ENCODE measurements around the gene STPG4.

The STPG4 gene

DNA sequence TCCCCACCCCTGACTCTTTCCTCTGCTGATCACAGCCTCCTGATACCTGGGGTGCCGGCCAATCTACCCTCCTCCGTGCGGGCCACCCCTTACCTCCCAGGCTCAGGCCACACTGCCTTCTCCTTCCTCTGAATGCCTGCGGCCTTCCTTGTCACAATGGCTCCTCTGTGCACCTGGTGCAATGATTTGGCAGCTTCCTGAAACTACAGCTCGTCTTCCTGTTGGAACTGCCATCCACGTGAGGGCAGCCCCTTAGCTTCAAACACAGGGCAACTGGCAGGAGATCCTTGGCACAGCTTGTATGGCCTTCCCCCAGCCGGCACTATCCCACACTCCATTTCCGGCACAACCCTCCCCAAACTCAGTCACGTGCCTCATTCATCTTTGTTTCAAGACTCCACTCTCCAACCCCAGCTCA is 69.0 kb downstream of the STPG4 start:
- no peak for DNase-seq

DNA sequence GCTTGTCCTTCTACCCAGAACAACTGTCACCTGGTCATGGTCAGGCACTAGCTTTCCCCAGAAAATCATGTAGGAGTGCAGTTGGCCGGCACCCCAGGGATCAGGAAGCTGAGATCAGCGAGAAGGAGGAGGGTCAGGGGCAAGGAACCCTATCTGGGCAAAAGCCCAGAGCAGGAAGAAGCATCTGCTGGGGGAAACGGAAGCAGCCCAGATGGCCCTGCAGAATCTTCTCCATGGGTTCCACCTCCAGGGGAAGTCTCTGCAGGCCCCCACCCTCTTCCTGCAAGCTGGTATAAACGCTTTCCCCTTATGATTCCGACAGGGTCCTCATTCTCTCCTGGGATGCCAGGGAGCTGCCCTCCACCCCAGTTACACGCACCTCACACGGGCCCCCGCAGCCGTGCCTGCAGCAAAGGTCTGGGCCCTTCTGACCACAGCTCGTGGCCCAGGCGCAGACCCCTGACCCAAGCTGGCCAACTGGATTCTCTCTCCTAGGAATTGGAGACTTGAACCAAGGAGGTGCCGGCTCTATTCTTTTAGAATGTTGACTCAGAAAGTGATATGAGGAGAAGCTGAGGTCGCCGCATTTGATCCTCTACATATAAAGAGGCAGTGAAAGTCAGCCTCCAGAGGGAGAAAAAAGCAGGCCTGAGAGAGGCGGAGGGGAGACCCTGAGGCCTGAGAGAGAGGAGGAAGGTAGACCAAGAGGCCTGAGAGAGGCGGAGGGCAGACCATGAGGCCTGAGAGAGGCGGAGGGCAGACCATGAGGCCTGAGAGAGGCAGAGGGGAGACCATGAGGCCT is 71.0 kb downstream of the STPG4 start:
- DNase-seq, result no peak

DNA sequence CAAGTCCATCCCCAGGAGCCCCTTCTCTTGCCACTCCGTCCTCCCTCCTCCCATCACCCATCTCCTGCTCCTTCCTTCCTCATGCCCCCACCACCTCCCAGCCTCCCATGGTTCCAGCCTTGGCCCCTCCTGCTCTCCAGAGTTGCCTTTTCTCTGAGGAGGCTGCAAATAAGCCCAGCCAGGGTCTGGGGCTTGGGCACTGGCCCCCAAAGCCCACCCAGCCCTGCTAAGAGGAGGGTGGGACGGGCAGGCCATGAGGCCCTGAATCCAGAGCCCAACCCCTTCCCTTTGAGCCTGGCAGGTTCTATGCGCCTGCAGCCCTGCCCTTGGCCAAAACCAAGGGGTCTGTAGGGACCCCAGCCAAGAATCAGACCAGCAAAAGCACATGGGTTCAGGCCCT is 71.6 kb downstream of the STPG4 start:
- no peak for DNase-seq

DNA sequence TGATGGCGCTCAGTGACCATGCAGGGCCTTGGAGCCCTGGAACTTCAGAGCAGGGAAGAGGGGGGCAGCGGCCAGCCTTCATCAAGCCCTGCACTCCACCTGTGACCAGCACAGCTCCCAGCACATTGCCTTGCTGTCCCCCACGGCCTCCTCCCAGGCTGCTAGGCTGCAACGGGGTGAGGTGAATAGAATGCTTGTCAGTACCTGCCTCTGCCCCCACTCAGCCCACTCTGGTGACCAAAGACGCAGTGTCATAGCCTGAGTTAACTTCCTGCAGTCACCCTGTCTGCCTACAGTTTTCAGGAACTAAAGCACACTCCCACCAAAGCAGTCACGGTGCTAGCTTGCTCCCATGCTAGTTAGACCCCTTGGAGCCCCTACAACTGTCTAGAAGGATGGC is 72.1 kb downstream of the STPG4 start:
- no peak for DNase-seq

DNA sequence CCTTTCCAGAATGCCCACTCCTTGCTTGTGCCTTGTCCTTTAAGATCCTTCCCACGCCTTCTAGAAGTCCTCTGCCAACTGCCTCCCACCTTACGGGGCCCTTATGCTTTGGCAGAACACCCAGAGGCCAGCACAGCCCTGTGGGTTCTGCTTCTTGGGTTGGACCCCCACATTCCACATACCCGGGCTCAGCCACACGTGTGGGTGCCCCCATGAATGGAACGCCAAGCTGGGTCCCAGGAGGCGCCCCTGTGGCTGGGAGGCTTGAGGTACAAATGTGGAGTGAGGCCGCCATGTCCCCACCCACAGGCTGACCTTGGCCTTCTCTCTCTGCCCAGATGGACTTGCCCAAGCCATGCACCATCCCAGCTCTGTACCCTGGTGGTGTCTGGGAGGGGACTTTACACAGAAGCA is 74.2 kb downstream of the STPG4 start:
- no peak for DNase-seq

DNA sequence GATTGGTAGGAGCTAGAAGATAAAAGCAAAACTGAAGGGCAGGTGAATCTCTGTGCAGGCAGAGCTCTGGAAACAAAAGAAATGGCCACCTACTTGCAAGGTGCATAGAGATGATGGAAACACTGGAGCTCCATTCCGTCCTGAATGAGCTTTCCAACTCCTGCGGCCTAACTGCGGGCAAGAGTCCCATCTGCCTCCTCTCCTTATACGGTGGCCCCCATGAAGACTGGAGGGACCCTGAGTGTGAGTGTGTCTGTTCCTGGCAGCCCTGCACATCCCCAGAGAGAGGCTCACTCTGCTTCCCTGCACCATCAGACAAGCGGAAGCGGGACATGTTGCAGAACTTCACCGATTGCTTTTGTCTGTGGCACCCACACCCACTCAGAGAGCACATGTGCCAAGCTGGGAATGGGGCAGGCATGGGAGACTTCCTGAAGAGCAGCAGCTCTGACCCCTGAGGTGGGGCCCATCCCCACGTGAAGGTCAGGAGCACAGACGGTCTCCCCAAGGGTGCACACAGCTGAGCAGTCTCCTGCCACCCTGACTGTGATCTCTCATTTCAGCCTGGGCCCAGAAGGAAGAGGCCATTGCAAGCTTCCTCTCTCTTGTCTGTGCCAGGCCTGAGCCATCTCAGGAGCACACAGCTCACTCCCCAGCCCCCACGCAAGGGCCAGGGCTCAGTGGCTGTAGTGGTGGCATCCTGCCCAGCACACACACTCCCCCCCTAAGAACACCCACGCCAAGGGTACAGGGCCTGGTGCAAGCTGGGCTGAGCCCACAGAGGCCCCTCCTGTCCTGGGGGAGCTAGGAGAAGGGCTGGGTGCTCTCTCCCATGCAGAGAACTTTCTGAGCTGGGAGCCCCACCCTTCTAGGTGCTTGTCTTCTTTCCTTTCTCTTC is 75.3 kb downstream of the STPG4 start:
- no peak for DNase-seq

DNA sequence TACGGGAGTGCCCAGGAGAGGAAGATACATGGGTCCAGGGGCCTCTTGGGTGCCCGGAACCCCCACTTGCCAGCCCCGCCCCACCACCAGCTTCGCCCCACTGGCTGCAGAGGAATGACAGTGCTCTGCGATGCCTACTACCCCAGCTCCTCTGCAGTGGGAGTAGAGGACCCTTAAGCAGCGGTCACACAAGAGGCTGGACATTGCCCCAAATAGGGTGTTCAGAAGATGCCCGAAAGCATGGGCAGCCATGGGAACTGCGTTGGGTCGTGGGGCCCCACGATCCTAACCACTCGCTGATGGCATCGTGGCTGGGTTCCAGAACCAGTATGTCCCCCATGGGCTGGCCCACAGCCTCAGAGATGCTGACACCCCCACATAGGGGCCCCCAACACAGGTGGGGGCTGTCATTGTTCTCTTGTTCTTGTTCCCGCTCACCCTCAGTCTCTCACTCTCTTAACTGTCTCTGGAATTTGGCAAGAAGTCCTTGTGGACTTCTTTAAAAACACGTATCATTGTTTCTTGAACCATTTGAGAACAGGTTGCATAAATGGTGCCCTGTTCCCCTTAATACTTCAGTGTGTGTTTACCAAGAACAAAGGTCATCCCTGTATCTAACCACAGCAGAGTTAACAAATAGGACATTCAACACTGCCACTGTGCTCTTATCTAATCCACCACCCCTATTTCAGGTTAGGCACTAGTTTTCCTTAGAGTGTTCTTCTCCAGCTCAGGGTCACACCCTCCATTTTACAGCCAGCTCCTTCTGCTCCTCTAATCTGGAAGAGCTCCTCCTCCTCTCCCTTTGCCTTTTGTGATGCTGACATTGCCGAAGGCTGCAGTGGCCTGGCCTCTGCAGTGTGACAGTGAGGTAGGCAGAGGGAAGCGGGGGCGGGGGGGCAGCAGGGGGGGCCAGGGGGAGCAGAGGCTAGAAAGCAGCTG is 76.3 kb downstream of the STPG4 start:
- DNase-seq, result no peak

DNA sequence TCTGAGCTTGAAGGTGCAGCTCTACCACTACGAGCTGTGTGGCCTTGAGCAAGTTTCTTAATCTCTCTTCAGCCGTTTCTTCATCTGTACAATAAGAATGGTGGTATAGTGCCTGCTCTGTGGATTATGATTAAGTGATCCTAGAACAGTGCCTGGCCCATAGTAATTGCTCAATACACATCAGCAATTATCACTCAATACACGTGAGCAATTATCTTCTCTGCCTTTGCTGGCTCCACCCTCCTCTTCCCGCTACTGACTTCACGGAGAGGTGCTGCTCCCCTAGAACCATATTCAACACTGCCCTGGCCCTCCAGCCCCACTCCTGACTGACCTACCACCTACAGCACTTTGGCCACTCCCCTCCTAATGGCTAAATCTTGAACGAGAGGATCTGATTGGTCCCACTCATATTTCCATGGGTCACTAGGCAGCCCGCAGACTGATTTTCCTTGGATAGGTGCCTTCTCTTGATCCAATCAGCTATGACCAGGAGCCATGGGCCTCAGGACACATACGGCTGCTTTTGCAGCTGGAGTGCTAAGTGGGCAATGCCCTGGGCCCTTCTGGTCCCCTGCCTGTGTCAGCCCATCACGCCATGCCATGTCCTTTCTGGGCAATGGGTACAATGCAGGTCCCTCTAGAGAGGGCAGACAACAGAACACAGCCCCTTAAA is 77.5 kb downstream of the STPG4 start:
- no peak for DNase-seq

DNA sequence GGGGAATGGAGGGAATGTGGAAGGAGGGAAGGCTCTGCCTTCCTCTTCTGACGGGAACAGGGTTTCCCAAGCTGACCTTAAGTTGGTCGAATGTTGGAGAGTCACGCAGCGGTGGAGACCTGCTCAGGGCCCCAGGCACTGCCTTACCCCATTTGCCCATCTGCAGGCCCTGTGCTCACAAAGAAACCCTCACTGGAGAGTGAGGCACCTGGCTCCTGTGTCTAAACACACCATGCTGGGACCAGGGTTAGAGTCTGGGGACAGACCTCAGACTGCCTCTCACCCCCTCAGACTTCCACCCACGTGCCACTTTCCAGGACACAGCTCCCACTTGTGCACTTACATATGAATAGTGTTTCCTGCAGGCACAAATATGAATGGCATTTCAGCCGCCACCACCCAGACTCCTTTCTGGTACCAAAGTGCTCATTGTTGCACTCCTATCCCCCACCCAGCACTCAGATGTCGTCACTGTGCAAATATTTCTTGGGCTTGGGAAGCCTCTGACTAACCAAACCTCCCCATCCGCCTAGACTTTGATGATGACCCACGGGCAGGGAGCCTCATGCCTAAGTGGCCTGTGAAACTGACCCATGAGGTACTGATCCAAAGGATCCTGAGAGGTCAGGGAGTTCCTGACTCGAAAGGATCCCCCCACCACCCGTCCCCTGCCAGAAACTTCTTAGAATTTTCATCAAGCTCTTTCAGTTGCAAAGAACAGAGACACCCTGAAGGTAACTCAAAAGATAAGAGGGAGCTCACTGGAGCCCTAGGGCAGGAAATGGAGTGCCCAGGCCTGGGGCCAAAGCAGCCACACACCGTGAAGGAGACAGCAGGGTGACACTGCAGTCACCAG is 78.3 kb downstream of the STPG4 start:
- no peak for DNase-seq

DNA sequence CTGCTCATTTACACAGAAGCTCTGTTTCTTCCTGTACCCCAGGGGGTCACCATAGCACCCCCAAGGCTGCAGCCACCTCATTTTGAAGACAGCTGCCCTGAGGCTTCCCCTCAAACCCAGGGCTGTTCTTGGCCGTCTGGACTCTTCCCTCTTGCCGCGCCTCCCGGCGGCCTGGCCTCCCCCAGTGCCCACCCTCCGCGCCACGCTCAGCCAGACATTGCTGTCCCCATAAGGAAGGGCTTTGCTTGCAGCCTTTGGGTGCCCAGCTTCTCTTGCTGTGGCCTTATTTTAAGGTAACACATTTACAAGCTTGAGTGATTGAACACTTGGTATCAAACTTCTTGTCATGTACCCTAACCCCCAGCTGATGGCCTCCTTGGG is 79.0 kb downstream of the STPG4 start:
- no peak for DNase-seq

DNA sequence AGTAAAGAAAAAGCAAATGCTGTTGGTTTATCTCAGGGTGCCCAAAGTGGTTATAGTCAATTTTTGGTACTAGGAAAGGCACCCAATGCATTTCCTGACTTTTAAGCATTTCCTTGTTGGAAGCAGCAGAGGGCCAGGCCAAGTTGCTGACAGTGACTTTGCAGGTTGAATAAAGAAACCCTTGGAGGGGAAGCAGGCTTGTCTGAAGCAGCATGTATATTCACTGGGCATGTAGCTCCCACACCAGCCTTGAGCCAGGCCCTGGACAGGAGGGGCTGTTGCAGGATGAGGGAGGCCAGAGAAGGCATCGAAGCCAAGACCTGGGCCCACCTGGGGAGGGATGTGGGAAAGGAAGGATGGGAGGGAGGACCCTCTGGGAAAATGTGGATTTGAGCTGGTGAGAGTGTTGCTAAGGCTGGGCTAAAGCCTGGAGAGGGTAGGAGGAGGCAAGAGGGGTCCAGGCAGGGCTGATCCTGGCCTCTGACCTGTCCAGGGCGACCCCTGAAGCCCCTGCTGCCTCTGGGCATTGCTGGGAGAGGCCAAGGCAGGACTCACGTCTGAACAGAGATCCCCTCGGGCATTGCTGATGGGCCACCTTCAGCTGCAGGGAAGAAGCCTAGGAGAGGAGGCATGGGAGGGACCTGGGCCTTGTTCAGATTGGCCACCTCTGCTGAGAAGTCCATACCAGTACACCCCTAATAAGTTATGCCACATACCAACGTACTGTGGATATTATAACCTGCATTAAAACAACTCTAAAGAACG is 79.6 kb downstream of the STPG4 start:
- DNase-seq, result no peak

DNA sequence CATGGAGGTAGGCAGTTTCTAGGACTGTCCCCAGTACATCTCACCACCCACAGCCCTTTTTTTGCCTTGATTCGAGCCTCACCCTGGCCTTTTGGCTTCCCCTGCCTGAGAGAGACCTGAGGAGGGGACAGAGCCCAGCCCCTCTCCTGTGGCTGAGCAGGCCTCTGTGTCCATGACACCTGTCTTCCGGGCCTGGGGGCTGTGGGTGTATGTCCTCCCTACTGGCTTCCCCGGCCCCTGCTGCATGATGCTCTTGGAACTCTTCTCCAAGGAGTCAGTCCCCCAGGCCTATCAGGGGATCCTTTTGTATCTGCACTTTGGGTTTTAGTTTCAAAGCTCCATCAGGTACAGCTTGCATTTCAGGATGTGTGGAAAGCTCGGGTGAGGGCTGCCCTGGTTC is 80.4 kb downstream of the STPG4 start:
- DNase-seq, result no peak

DNA sequence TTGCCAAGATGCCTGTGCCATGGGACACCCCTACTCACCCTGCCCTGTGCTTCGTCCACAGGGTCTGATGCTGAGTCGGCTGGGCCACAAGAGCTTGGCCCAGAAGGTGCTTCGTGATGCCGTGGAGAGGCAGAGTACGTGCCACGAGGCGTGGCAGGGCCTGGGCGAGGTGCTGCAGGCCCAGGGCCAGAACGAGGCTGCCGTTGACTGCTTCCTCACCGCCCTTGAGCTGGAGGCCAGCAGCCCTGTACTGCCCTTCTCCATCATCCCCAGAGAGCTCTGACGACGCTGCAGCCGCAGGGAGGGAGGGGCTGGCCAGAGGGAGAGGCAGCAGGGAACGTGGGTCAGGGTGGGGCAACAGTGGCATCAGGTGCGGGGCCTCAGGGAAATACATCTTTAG is 81.5 kb downstream of the STPG4 start:
- no peak for DNase-seq

DNA sequence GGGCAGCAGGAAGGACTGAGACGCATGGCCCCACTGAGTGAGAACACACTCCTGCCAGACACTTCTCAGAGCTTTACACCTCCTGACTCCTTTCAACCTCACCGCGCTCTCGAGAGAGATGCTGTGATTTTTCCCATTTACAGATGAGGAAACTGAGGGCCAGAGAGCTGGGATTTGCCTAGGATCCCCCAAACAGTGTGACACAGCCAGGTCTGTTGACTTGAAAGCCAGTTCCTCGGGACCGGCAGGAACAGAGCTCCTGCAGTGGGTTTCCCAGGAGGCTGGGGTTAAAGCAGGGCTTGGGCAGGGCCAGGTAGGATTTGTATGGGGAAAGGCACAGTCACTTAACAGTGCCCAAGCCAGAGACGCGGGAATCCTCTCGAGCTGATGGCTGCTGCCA is 81.9 kb downstream of the STPG4 start:
- DNase-seq, result no peak

DNA sequence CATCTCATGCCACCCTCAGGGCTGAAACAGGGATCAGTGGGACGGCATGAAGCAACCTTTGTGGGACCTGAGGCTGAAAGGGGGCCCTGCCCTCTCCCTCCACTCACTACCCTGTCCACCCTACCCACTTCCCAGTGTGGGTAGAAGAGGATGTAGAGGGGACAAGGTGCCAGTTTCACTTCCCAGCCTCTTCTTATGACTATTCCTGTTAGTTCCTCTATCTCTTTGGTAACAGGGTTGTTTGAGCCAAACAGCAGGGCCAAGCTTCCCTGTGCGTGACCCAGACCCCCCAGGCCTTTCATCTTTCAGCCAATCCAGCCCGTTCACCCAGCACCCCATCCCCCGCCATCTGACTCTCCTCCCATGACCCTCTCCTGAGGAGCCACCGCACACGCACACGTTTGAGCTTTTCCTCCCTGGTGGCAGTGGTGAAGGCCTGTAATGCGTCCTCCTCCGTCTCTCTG is 82.3 kb downstream of the STPG4 start:
- DNase-seq, result no peak

DNA sequence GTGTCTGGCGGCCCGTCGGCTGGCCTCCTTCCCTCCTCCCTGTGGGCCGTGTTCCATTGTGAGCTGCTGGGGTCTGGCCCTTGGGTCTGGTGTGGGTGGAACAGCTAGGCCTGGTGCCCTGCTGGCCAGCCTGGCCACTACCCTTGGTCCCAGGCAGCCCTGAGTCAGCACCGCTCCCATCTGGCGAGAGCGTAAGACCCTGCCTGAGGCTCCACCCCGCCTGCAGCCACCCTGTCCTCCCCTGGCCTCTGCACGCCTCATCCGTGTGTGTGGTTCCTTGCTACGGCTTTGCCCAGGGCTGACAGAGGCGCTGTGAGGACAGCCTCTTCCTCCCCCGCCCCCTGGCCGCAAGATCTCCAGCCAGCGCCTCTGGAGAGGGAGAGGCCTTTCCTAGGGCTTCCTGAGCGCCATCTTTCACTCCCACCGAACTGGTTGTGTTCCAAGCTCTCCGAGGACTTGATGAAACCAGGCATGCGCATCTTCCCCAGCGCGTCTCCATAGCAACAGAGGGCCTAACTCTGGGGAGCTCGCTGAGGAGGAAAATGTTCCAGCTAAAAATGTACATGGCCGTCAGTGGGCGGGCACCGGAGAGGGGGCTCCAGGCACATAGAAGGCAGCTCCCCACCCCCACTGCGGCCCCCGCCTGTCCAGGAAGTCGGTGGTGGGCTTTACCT is 83.0 kb downstream of the STPG4 start:
- no peak for DNase-seq

DNA sequence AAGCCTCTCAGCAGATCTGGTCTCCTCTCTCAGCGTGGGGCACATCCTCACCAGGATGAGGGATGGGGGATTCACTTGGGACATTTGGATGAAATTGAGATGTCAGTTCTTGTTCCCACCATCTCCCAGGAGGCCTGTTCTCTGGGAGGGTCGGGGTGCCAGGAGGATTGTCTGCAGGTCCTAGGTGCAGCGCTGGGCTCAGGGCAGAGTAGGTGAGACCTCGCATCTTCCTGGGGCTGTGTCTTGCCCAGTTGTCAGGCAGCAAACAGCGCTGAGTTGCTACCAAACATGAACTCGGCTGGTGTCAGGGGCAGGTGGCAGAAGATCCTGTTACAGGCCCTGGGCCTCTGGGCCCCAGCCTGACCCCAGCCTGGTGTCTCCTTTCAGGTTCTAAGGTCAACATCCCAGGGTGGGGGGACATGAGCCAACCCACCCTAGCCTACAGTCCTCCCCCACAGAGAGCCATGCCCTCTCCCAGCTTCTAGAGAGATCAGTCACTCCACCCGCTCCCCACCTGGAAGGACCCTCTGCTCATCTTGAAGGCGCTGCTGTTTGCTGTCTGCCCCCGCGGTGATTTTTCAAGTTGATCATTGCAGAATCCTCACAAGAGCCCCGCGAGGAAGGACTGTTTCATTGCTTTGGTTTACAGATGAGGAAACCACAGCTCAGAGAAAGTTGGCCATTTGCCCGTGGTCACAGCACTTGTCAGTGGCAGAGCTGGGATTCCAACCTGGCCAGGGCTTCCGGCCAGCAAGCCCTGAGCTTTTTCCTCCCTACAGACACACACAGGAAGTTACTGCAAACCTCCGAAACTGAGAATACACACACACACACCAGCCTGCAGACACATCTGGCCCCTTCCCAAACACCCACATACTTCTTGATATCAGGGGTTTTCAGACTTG is 83.9 kb downstream of the STPG4 start:
- DNase-seq, result peak; percentile 29 to 31

DNA sequence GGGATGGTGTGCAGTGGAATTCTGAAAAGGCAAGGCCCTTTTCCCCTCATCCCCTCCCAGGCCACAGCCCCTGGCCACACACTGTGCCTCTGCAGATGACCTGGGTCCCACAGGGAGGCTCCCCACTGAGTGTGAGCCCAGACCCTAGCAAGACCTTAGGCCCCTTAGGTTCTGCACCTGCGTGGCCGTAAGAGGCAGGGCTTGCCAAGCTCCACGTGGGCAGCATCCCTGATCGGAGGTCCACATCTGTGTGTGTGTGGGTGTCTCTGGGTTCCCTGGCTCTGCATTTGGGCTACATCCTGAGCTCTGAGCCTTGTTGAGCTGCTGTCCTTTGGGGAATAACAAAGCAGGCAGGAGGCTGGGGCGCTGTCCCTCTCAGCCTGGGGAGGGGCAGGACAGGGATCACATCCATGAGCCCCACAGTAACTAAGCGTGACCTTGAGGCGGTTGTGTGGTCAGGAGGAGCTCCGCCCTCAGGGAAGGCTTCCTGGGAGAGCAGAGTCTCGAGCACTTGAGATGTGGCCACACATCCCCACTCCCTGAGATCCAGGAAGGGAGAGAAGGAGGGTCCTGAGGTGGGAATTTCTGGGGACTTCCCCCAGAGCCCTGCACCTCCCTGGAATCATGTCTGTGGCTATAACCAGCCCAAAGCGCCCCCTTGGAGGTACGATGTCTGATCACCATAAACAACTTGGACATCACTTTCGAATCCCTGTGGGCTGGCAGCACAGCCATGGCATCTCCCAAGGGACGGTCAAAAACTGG is 84.8 kb downstream of the STPG4 start:
- no peak for DNase-seq
